Prostate gland (tissue), 2 donors: ENCODE results near the gene OR2M7. TPM values are rescaled to one million over a fixed set of nuclear protein-coding genes. Genes with fewer than 3 reads are reported as not detected.

Experiments
- DNase-seq: peaks from one replicate; pipeline ENCODE4 v3.0.0-alpha.2; 2019; ENCODE audit warnings: low spot score
- H3K27ac ChIP-seq, 2 donors: fragments of 200-600 bp; sonication (generic); 2 replicates each; pipeline ENCODE4 v1.5.1; 2017 to 2019
- H3K27me3 ChIP-seq: fragments of 200-600 bp; sonication (generic); replicated peaks from 2 replicates; pipeline ENCODE4 v1.5.1; 2019; ENCODE audit not compliant: insufficient read depth
- H3K36me3 ChIP-seq, 2 donors: fragments of 200-600 bp; sonication (generic); 1 replicate in 1 of 2; 2 replicates in 1 of 2; pipeline versions ENCODE4 v1.5.1 to v1.8.1; 2017 to 2019
- H3K4me1 ChIP-seq: fragments of 200-600 bp; sonication (generic); replicated peaks from 2 replicates; pipeline ENCODE4 v1.5.1; 2019
- H3K4me3 ChIP-seq, 2 donors: fragments of 200-600 bp; sonication (generic); 2 replicates each; pipeline ENCODE4 v1.5.1; 2017 to 2019
- H3K9me3 ChIP-seq: fragments of 200-600 bp; sonication (generic); 2 replicates; pipeline ENCODE4 v1.5.1; 2017
- CTCF ChIP-seq, 4 experiments: fragments of 200-600 bp in 2 of 4; fragments of 450-650 bp in 2 of 4; sonication (generic) in 2 of 4; IDR thresholded peaks; 1 replicate in 3 of 4; 2 replicates in 1 of 4; pipeline ENCODE4 v1.5.1; 2016 to 2019; ENCODE audit warnings: antibody characterized with exemption in 4 of 4, mild to moderate bottlenecking in 2 of 4, moderate library complexity in 2 of 4
- POLR2A ChIP-seq: fragments of 450-650 bp; IDR thresholded peaks from one replicate; pipeline ENCODE4 v1.6.1; 2016; ENCODE audit warnings: antibody characterized with exemption, mild to moderate bottlenecking
- POLR2AphosphoS5 ChIP-seq: sonication (generic); formaldehyde crosslinking; IDR thresholded peaks from one replicate; pipeline ENCODE4 v1.6.1; 2017; ENCODE audit warnings: antibody characterized with exemption
- WGBS: methylation state at CpG from one replicate; pipeline ENCODE4 v1.1.5; 2018; 5-methylcytosine and 5-hydroxymethylcytosine counted together
- intact Hi-C: fragments of 100-400 bp; cut with DNase I; formaldehyde crosslinking; loops from one replicate; pipeline ENCODE4 v1.14.2; 2022
- total RNA-seq, 2 donors: library from RNA; depleted of rRNA; stranded (reverse); fragments of >200 nt; gene quantifications; one replicate each; pipeline ENCODE4 v1.1.0, GENCODE V29; 2016

The OR2M7 gene
- not detected for total RNA-seq

GRCh38 chr1:248324468-248324867, at the start of gene OR2M7:
TSS of gene OR2M7 (minus strand) at chr1:248324568. CDS start at chr1:248324568, 0 bp downstream.
- no peaks in the 10 kb centered on the region for H3K36me3 ChIP-seq
- H3K27ac ChIP-seq: no peak within 1 kb of the TSS
- H3K9me3 ChIP-seq: no peaks in the 10 kb centered on the region
- no peaks in the 10 kb centered on the region for H3K27me3 ChIP-seq
- no peak for DNase-seq
- H3K4me1 ChIP-seq: no peaks in the 10 kb centered on the region
- no peak for TF ChIP-seq POLR2A
- no peak within 1 kb of the TSS for H3K4me3 ChIP-seq
- intact Hi-C loops: no loop called here
- WGBS: 100% methylated on average over 1 of the region's 1 CpG

GRCh38 chr1:248373761-248374160, 49.4 kb upstream of the OR2M7 start:
- no peaks in the 10 kb centered on the region for H3K4me1 ChIP-seq
- WGBS: 65% methylated on average over 4 of the region's 4 CpGs
- H3K36me3 ChIP-seq: no peaks in the 10 kb centered on the region
- intact Hi-C loops: no loop called here
- DNase-seq: no peak
- no peaks in the 10 kb centered on the region for H3K9me3 ChIP-seq
- TF ChIP-seq POLR2AphosphoS5 (no peak), CTCF (IDR thresholded peaks at IDR 0.05) (no peak), POLR2A (no peak)
- no peak overlapping the region for H3K27ac ChIP-seq
- H3K4me3 ChIP-seq: no peak overlapping the region
- H3K27me3 ChIP-seq: no peaks in the 10 kb centered on the region

- Histone ChIP-seq H3K4me1 (no peaks in the 10 kb centered on the region), H3K9me3 (no peaks in the 10 kb centered on the region), H3K36me3 (no peaks in the 10 kb centered on the region), H3K27ac (no peak overlapping the region), H3K4me3 (no peak overlapping the region), H3K27me3 (no peaks in the 10 kb centered on the region)
- no peak for TF ChIP-seq CTCF (IDR thresholded peaks at IDR 0.05)
- no peak for TF ChIP-seq POLR2AphosphoS5
- TF ChIP-seq POLR2A: no peak
- 76% methylated on average over 5 of the region's 5 CpGs for WGBS
- no peak for DNase-seq
- intact Hi-C loops: no loop called here
Measured at GRCh38 chr1:248372394-248372793, 48.0 kb upstream of the OR2M7 start.

GRCh38 chr1:248366609-248367008, 42.2 kb upstream of the OR2M7 start:
- Histone ChIP-seq H3K27me3 (no peaks in the 10 kb centered on the region), H3K4me1 (no peaks in the 10 kb centered on the region), H3K4me3 (no peak overlapping the region), H3K27ac (no peak overlapping the region), H3K9me3 (no peaks in the 10 kb centered on the region), H3K36me3 (no peaks in the 10 kb centered on the region)
- TF ChIP-seq CTCF (IDR thresholded peaks at IDR 0.05) (no peak), POLR2AphosphoS5 (no peak), POLR2A (no peak)
- intact Hi-C loops: no loop called here
- no peak for DNase-seq

- 57% methylated on average over 3 of the region's 3 CpGs for WGBS
- Histone ChIP-seq H3K4me1 (no peaks in the 10 kb centered on the region), H3K27me3 (no peaks in the 10 kb centered on the region), H3K27ac (no peak within 1 kb of the TSS), H3K9me3 (no peaks in the 10 kb centered on the region), H3K36me3 (no peaks in the 10 kb centered on the region), H3K4me3 (no peak within 1 kb of the TSS)
- intact Hi-C loops: no loop called here
- TF ChIP-seq POLR2A: no peak
- TF ChIP-seq CTCF (IDR thresholded peaks at IDR 0.05): no peak
- no peak for TF ChIP-seq POLR2AphosphoS5
- no peak for DNase-seq
Measured at GRCh38 chr1:248361121-248361715, 36.9 kb upstream of the OR2M7 start, which contains the start of gene OR2T4. TSS of gene OR2T4 (plus strand) at chr1:248361665. CDS start at chr1:248361665, 0 bp downstream.
